Stimulated activated CD4-positive, alpha-beta T cell treated with anti-CD3 and anti-CD28 coated beads, Interleukin-2, amount 100 ng/mL, for 24 hours (primary cell): ENCODE data around the gene NR3C1.

ENCODE experiments used
- DNase-seq, 2 donors: peaks; one replicate each; pipeline ENCODE4 v3.0.0-alpha.2; 2020

The NR3C1 gene

DNA sequence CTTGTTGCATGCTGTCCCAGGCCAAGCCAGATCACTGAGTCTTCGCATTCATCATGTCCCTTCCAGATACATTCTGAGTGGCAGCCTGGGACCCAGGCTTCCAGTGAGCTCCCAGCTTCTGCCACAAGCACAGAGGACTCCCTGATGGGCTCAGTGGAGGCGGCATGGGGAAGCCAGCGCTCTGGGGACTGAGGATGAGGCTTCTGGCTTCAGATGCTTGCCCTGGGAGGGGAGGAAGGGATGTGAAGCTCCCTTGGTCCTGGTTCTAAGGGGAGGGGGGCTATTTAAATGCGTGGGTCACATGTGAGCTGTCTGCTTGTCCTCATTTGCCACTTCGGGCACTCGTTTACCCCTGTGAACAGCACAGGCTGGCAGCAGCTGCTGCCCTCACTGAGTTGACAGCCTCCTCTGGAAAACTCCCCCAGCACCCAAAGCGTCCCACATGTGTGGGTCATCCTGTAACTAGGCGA lies 174.0 kb downstream of the NR3C1 start:
- no peak for DNase-seq

DNA sequence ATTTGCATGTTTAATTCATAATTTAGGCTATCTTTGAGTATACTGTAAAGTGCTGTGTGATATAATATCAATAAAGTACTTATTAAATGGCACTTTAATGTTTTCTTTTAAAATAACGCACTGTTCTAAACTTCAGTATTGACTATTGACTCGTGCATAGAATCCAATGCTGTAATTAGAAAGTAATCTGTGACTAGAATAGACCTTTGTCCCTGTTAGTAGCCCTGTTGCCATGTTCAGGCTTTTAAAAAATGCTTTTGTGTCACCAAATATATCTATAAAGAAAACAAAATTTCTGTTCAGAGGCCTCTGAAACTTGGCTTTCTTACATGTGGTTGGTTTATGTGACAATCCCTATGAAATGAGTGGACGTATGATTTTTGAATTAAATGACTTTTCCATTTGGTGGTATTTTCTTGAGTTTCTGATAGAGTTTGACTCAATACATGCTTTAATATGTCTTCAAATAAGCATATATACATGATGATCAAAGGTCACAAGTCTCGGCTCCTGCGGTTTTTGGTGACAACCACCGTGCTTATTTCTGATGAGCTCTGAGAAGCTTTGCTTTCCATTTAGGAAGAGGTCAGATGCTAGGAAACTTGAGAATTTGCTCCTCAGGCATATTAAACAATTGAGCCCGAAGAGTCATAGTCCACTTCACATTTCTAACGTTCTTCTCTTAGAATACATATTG lies 174.7 kb downstream of the NR3C1 start:
- DNase-seq, result peak in 1 of 2 donors; percentile 36
